Tibial nerve (tissue), 3 donors: ENCODE measurements around the gene STK38L.

Experiments used
- CTCF ChIP-seq, 5 experiments: fragments of 200-600 bp in 3 of 5; fragments of 450-650 bp in 2 of 5; sonication (generic) in 3 of 5; IDR thresholded peaks; one replicate each; pipeline ENCODE4 v1.5.1; 2016 to 2019; ENCODE audit warnings: antibody characterized with exemption in 5 of 5, mild to moderate bottlenecking in 3 of 5, moderate library complexity in 2 of 5
- POLR2A ChIP-seq, 2 donors: fragments of 450-650 bp; IDR thresholded peaks; one replicate each; pipeline ENCODE4 v1.6.1; 2017; ENCODE audit warnings: antibody characterized with exemption in 2 of 2, mild to moderate bottlenecking in 2 of 2, moderate library complexity in 2 of 2

DNA sequence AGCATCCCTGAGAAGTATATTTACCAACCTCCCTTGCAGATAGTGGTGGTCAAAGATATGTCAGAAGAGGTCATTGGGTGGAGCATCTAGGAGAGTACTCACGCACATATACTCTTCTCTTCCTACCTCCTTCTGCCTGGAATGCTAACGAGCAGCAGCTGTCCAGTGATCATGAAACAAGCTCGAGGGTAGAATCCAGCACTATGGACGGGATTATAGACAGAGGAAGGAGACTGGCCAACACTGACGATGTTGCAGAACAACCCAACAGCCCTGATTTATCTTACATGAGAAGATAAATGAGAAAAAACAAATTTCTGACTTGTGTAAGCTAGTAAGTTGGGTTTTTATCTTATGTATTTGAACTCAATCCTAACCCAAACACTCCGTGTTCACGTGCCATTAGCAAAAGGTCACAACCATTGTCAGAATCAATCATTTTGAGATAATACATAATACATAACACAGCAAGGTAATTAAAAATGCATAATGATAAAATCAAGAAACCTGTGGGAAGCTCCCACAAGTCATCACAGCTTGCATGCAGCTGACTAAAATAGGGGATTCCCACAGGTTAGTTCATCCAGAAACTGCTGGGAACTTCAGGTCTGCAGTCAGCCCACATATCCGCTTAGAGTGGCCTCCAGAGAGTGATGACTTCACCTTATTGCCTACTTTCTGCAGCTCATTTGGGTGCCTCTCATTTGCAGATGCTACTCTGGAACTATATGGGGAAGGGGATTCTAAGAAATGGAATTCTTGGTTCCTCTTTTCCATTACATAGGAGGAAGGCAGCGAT, 36.3 kb upstream of the STK38L start:
- TF ChIP-seq CTCF (IDR thresholded peaks at IDR 0.05), result no peak
- no peak for TF ChIP-seq POLR2A (IDR thresholded peaks at IDR 0.05)
